ENCODE results near the gene NPY2R. TPM values are rescaled to one million over a fixed set of nuclear protein-coding genes. Genes with fewer than 3 reads are reported as not detected.

NPY2R gene
- total RNA-seq, 3 donors from 2014 or later: 0.51 to 1.7 (median 1.4) TPM

DNA sequence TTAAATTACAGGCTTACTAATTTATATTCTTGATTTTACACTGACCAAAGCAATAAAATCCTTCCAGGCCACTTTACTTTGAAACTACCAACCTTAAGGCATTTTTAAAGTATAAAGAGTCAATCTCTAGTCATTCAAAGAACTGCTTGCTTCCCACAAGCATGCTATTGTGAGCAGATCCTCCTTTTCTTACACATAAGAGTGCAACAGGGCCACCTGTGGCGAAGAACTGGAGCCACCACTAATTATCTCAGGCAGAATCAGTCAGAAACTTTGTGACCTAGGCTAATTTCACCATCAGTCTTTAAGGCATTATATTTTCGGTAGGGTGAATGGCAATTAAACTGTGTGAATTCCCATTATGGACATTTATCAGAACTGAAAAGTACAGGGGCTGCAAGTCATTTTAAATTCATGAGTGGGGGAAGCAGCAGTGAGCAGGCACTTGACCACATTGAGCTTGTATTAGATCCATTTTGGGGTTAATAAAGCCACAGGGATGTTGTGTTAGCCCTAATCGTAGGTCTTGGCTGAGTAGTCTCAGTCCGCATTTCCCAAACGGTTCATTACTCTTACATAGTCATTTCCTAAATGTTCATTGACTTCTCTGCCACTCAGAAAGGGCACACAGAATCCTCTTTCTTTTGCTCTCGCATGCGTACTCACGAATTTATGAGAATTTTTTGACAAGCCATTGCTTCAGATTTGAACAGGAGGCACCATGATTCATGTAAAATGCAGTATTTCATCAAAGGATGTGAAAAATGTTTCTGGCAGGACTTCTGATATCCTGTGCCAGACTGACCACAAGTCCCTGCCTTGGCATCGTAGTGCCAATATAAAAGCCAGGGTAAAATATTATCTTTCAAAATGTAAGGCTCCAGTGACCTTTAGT, 39.8 kb downstream of the NPY2R start:
- TF ChIP-seq, protein P1, sequence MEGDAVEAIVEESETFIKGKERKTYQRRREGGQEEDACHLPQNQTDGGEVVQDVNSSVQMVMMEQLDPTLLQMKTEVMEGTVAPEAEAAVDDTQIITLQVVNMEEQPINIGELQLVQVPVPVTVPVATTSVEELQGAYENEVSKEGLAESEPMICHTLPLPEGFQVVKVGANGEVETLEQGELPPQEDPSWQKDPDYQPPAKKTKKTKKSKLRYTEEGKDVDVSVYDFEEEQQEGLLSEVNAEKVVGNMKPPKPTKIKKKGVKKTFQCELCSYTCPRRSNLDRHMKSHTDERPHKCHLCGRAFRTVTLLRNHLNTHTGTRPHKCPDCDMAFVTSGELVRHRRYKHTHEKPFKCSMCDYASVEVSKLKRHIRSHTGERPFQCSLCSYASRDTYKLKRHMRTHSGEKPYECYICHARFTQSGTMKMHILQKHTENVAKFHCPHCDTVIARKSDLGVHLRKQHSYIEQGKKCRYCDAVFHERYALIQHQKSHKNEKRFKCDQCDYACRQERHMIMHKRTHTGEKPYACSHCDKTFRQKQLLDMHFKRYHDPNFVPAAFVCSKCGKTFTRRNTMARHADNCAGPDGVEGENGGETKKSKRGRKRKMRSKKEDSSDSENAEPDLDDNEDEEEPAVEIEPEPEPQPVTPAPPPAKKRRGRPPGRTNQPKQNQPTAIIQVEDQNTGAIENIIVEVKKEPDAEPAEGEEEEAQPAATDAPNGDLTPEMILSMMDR (IDR thresholded peaks at IDR 0.05): no peak
- DNase-seq (no peak), ATAC-seq (no peak)
- no peaks in the 10 kb centered on the region for H3K36me3 ChIP-seq (ENCODE audit: low read depth)
- no peak overlapping the region for H3K4me3 ChIP-seq
- no peaks in the 10 kb centered on the region for H3K9me3 ChIP-seq
- intact Hi-C loops (cut with DNase I, micrococcal nuclease): no loop called here
- H3K4me1 ChIP-seq (ENCODE audit: low read depth): no peaks in the 10 kb centered on the region

DNA sequence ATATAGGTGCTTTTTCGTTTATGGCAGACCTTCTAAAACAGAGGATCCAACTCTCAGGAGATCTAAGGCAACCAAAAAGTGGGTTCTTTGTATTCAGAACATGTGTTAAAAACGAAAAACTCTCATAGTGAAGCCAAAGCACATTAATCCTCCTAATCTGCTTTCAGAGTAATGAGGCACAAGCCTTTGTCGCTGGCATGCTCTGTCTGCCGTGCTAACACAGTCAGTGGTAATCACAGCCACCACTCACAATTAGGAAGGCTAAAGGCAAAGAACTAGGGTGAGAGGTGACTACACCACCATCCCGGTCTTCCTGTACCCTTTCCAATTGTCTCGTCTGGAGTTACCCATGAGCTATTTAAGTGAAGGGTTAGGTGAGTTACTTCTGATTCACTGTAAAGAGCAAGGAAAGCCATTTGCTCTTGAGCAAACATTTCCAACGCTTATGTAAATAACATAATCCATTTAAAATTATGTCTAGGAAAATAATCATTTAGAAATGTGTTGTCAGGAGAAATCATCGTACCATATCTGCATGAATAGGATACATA, 40.7 kb downstream of the NPY2R start:
- no peak overlapping the region for H3K4me3 ChIP-seq
- DNase-seq (no peak), ATAC-seq (no peak)
- H3K9me3 ChIP-seq: no peaks in the 10 kb centered on the region
- no peaks in the 10 kb centered on the region for H3K4me1 ChIP-seq (ENCODE audit: low read depth)
- intact Hi-C loops (cut with DNase I, micrococcal nuclease): no loop called here
- TF ChIP-seq, protein P1 (IDR thresholded peaks at IDR 0.05): no peak
- H3K36me3 ChIP-seq (ENCODE audit: low read depth): no peaks in the 10 kb centered on the region

DNA sequence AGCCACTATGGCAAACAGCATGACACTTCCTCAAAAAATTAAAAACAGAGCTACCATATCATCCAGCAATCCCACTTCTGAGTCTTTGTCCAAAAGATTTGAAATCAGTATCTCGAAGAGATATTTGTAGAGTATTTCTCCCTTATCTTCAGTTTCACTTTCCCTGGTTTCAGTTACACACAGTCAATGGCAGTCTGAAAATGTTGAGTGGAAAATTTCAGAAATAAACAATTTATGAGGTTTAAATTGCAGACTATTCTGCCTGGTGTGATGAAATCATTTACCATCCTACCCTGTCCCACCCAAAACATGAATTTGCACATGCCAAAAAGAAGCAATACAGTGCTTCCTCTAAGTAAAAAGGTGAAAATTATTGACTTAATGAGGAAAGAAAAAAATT, 43.9 kb downstream of the NPY2R start:
- Histone ChIP-seq H3K4me1 (ENCODE audit: low read depth) (no peaks in the 10 kb centered on the region), H3K4me3 (no peak overlapping the region), H3K9me3 (no peaks in the 10 kb centered on the region), H3K36me3 (ENCODE audit: low read depth) (no peaks in the 10 kb centered on the region)
- TF ChIP-seq, protein P1 (IDR thresholded peaks at IDR 0.05): no peak
- intact Hi-C loops (cut with DNase I, micrococcal nuclease): no loop called here
- no peak for ATAC-seq
- no peak for DNase-seq

DNA sequence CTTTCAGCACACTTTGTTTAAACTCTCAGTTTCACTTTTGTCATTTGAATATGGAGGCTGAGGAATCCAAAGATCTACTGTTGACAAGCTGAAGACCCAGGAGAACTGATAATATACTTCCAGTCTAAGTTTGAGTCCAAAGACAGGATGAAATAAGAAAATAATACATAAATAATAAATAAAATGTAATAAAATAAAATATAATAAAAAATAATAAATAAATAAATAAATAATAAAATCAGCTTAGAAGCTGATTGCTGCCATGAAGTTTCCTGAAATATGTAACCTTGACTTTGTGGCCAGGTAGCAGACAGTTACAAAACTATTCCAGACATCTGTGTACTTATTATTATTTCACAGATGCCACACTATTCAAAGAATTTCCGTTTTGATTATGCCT, 55.0 kb downstream of the NPY2R start:
- H3K4me3 ChIP-seq: no peak overlapping the region
- DNase-seq (no peak), ATAC-seq (no peak)
- H3K4me1 ChIP-seq (ENCODE audit: low read depth): no peaks in the 10 kb centered on the region
- TF ChIP-seq, protein P1 (IDR thresholded peaks at IDR 0.05): no peak
- intact Hi-C loops (cut with DNase I, micrococcal nuclease): no loop called here
- no peaks in the 10 kb centered on the region for H3K9me3 ChIP-seq
- no peaks in the 10 kb centered on the region for H3K36me3 ChIP-seq (ENCODE audit: low read depth)

DNA sequence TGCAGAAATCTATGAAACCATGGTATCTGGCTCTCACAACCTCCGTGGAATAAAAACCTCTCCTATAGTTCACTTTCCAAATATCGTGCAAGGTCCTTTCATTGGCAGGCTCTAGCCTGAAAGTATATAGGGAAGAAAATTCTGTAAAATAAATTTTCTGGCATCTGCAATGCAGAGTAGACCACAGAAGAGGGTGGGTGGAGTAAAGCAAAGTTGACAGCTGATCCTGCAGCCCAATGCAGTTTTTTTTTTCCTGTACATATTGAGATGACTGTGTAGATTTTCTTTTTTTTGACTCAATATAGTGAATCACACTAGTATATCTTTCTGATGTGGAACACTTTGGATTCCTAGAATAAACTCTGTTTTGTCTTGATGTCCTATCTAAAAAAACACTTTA, 56.7 kb downstream of the NPY2R start:
- Histone ChIP-seq H3K4me3 (no peak overlapping the region), H3K4me1 (ENCODE audit: low read depth) (no peaks in the 10 kb centered on the region), H3K36me3 (ENCODE audit: low read depth) (no peaks in the 10 kb centered on the region), H3K9me3 (peaks cover 2% of the 10 kb centered on the region)
- intact Hi-C loops (cut with DNase I, micrococcal nuclease): no loop called here
- DNase-seq: no peak
- TF ChIP-seq, protein P1 (IDR thresholded peaks at IDR 0.05): no peak
- ATAC-seq: no peak

Other genes starting within 250 kb of the NPY2R start
- 10 to 100 TPM in 1 of 3 donors, 1 to 10 TPM in 1, under 1 TPM in 1; 0.75 to 11.7 (median 2.1) TPM for gene MAP9, start 168.3 kb downstream of the NPY2R start, total RNA-seq